OCI-M1 (cell line): ENCODE measurements around the gene IL1RAPL2.

Source experiments
- DNase-seq: peaks from one replicate; lab custom pipeline; 2025; lab: John Stamatoyannopoulos, UW

Gene IL1RAPL2

DNA sequence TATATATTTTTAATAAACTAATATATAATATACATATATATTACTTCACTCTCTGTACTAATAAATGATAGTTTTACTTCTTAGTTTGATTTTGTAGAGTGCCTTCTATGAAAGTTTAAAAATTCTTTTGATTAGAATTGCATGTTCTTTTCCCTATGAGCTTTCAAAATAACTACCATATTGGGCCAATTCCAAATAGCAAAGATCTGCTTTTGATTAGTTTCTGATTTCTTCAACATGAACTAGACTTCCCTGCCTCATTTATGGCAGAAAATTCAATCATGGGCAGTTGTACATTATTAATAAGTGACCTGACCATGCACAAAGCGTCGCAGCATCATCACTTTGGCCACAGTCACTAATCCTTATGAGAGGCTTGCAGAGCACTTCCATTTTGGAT lies 703.4 kb downstream of the IL1RAPL2 start:
- DNase-seq, result no peak

GRCh38 chrX:105273326-105273725 lies 707.3 kb downstream of the IL1RAPL2 start:
- no peak for DNase-seq

DNA sequence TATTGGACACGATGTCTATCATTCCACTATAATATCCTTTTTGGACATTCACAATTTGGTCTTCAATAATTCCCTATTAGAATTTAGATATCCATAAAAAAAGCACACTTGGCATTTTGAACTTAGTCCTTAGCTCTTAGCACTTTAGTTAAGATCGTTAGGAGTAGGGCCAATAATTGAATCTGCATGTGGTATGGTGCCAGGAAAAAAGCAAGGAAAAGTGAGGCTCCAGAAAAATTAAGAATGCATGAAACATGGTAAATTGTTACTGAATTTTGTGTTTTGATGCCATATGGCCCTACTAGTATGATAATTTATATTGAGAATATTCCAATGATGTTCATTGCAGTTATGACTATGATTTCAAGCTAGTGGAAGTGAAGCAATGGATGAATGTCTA lies 708.1 kb downstream of the IL1RAPL2 start:
- DNase-seq, result no peak

DNA sequence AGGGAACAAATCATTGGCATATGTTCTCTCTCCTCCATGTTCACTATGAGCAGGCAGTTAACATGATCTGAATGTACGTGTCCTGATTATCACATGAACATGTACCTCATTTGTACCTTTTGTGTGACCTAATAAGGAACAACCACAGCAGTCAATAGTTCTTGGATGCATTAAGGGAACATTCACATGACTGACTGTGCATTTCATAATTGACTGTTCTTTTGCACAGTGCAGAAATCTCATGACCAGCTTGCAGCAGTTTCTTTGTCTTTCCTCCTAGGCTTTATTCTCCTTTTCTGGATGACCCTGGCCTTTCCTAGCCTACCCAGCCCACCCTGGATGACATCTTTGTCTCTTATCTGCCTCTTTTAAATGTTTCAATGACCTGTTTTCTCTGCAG lies 711.1 kb downstream of the IL1RAPL2 start:
- DNase-seq, result no peak

GRCh38 chrX:105282077-105282476 lies 716.1 kb downstream of the IL1RAPL2 start:
- no peak for DNase-seq

GRCh38 chrX:105297041-105297440 lies 731.0 kb downstream of the IL1RAPL2 start:
- no peak for DNase-seq

- no peak for DNase-seq
Observed at GRCh38 chrX:105299286-105299685, 733.3 kb downstream of the IL1RAPL2 start.

DNA sequence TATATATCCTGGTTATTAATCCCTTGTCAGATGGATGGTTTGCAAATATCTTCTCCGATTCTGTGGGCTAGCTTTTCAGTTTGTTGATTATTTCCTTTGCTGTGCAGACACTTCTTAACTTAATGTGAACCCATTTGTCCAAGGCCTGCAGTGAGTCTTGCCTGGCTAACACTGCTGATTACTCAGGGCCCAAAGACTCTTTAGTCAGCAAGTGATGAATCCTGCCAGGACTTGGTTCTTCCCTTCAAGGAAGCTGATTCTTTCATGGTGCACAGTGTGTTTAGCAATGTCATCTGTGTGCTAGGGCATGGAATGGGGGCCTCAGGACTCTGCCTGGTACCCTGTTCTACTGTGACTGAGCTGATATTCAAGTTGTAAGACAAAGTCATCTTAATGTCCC lies 736.2 kb downstream of the IL1RAPL2 start:
- DNase-seq, result no peak

GRCh38 chrX:105307762-105308161 lies 741.8 kb downstream of the IL1RAPL2 start:
- no peak for DNase-seq

- no peak for DNase-seq
Observed at GRCh38 chrX:105313596-105313995, 747.6 kb downstream of the IL1RAPL2 start.

DNA sequence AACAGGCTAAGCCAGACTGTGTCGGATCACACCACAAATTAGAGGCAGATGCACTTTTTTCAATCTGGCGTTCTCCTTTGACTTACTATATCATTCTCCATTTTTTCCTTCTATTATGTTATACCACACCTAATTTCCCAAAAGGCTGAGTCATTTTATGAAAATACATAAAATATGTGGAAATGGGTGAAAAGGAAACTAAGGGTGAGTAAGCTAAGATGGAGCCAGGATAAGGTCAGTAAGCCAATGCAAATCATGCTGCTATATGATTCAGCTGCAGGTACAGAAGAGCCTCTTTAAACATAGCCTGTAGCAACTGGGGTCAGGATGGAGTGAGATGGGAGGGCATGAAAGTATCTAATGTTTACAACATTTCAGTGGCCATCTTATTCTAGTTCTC lies 748.5 kb downstream of the IL1RAPL2 start:
- peak; percentile 7 for DNase-seq

DNA sequence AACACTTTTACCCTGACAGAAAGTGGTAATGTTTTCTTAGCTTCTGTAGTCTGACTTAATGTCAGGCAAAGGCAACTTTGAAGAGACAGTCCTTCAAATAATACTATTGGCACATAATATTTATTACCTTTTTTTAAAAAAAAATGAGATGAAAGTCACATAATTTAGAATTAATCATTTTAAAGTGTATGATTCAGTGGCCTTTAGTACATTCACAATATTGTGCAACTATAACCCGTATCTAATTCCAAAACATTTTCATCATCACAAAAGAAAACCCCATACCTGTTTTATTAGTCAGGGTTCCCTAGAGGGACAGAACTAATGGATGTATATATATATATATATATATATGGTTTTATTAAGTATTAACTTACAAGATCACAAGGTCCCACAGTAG lies 749.2 kb downstream of the IL1RAPL2 start:
- no peak for DNase-seq

DNA sequence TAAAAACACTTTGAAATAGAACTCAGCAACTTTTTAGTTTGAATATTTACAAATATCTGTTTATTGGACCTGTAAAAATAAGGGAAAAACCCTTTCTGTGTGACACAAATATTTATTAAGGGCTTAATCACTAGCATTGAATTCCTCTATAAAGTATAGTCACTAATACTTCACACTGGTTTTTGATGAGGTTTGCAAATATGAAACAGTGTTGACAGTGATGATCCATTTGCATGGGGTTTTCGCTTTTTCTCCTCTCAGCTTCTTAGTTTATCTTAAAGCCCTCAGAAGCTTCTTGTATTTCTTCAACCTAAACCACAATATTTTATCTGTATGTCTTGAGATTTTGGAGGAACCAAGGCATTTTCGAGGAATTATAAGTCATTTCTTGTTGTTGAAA lies 751.1 kb downstream of the IL1RAPL2 start:
- peak; percentile 6 for DNase-seq

- DNase-seq, result no peak
Observed at GRCh38 chrX:105323928-105324327, 757.9 kb downstream of the IL1RAPL2 start.

DNA sequence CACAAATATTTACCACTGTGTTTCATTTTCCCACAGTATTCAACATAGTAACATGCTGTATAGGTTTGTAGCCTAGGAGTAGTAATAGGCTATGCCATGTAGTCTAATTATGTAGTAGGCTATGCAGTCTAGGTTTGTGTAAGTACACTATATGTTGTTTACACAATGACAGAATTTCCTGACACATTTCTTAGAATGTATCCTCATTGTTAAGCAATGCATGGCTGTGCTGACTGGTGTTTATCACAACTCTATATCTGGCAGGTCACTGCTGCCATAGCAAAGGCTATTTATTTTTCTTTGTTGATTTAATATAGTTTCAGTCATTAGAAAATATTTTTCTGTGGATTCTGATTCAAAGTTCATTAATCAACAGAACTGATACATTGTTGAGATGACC lies 762.8 kb downstream of the IL1RAPL2 start:
- no peak for DNase-seq

DNA sequence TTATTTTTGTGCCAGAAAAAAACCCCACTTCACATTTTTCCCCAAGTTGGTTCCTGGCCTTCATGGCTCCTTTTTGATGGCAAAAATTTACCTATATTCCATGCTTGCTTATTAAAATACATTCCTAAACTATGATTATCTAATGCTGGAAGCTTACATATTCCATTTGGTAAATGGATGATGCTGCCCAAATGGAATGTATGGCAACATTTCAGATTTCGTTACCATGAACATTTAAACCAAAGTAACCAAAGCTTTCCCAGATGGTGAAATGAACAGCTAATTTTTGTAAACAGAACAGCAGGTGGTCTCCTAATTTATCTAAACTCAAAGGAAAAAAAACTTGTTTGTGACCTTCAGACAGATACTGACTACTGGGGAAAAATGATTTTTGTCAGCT lies 765.2 kb downstream of the IL1RAPL2 start:
- no peak for DNase-seq

DNA sequence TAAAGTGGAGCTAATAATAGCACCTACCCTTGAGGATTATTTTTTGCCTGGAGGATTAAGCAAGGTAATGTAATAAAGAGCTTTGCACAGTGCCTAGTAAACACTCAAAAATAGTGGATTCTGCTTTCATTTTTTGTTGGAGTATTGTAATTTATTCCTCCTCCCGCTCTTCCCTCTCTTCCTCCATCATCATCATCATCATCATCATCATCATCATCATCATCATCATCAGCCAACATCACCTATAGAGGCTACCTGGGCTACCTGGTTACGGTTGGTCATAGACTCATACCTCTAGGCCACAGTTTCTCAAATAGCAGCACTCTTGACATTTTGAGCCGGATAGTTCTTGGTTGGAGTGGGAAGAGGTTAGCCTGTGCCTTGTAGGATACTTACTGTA lies 781.4 kb downstream of the IL1RAPL2 start:
- DNase-seq, result no peak

- no peak for DNase-seq
Observed at GRCh38 chrX:105349476-105349875, 783.5 kb downstream of the IL1RAPL2 start.

DNA sequence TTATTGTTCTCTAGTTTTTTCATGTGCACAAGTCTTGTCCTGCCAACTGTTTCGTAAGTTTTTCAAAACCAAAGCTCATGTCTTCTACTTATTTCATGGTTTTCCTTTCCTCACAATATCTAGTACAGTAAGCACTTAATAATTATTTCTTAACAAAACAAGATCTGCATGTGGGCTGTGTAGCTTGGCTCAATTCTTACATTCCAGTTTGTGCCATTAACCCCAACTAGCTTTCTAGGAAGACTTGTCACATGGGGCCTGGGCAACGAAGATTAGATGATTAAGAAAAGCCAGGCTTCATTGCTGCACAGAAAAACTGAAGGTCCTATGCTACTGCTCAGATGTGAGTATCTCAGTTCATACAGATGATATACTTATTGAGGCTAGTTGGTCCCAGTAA lies 809.8 kb downstream of the IL1RAPL2 start:
- DNase-seq, result peak; percentile 26

DNA sequence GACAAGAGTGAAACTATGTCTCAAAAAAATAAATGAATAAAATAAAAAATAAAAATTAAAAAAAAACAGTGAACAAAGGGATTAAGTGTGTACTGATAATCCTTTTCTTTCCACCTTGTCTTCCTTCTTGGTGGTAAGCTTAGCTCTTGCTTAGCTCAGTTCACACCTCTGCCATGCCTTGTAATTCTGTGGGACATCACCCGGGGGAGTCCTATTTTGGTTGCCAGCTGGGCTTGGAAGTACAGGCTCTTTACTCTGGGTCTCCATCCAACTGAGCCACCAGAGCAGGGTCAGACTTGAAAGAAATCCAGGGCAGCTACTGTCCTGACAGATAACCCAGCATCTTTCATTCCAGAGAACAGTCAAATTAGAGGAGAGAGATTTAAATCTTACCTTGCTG lies 858.7 kb downstream of the IL1RAPL2 start:
- no peak for DNase-seq

- DNase-seq, result no peak
Observed at GRCh38 chrX:105451401-105451800, 885.4 kb downstream of the IL1RAPL2 start.

DNA sequence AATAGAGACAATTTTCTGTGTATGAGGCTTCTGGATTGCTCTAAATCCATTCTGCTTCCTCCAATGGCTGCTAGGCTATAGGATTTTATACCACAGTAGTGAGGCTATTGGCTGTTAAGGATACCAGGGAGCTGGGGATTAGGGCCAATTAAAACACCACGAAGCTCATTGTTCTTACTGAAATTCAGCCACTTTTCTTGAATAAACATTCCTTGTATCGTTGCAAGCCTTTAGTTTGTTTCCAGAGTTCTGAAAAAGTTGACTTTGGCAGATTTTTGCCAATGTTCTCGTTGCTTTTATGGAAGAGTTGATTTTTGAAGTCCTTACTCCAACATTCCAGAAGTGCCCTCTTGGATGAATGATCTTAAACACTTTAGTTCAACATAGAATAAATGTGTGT lies 892.8 kb downstream of the IL1RAPL2 start:
- DNase-seq, result no peak

DNA sequence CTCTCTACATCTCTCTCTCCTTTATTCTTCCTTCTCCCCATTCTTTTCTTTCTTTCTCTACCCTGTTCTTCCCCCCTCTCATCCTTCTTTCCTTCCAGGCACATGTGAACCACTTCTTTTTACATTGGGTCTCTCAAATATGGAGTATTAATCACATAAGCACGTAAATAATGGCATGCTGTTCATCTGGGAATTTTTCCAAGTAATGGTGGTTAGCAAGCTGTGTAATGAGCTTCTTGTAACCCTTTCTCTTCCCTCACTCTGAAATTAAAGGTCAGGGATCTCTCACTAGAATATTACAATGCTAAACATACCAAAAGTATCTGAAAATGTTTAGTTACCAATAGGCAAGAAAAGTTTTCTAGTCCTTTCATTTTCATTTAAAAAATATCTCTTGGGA lies 894.4 kb downstream of the IL1RAPL2 start:
- no peak for DNase-seq

DNA sequence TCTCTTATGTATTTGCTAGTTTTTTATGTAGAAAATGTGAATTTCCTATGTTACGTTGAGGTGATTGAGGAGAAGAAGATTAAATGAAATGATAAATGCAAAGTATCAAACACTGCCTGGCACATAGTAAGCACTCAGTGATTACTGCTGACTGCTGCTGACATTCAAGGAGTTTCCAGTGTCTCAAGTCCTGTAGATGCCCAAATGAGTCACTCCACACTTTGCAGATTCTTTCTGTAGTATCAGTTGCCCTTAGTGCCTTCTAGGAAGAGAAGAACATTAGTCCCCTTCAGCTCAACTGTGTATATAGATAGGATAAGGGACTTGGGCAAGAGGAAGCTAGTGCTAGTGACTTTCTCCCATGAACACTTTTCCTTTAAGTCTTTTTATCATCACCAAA lies 895.0 kb downstream of the IL1RAPL2 start:
- DNase-seq, result peak; percentile 59

GRCh38 chrX:105462186-105462585 lies 896.2 kb downstream of the IL1RAPL2 start:
- no peak for DNase-seq
